HEK293T (cell line): ENCODE measurements around the gene PCDH9.

Source experiments
- CTCF ChIA-PET: fragments of 350-600 bp; formaldehyde crosslinking; extraction: SDS; loops from one replicate; lab custom pipeline; 2021; ENCODE audit warnings: antibody characterized with exemption, inconsistent platforms; lab: Yijun Ruan, JAX
- POLR2A ChIA-PET: fragments of 350-600 bp; formaldehyde crosslinking; extraction: SDS; loops from one replicate; lab custom pipeline; 2020; ENCODE audit warnings: antibody characterized with exemption, inconsistent platforms; lab: Yijun Ruan, JAX
- DNase-seq: peaks from one replicate; pipeline ENCODE4 v3.0.0; 2012; ENCODE audit warnings: mixed read lengths; ENCODE audit errors: extremely low spot score
- ARNT ChIP-seq: fragments of 450-650 bp; IDR thresholded peaks from 2 replicates; pipeline ENCODE4 v1.6.1; 2017; ENCODE audit warnings: mild to moderate bottlenecking
- BHLHE40 ChIP-seq: fragments of 450-650 bp; IDR thresholded peaks from 2 replicates; pipeline ENCODE4 v1.6.1; 2016; ENCODE audit warnings: mild to moderate bottlenecking, moderate library complexity, borderline replicate concordance
- CTBP1 ChIP-seq: fragments of 450-650 bp; IDR thresholded peaks from 2 replicates; pipeline ENCODE4 v1.6.1; 2016; ENCODE audit warnings: borderline replicate concordance
- ELF4 ChIP-seq: fragments of 450-650 bp; IDR thresholded peaks from 2 replicates; pipeline ENCODE4 v1.6.1; 2017; ENCODE audit warnings: antibody characterized with exemption
- FOXA1 ChIP-seq: fragments of 450-650 bp; IDR thresholded peaks from 2 replicates; pipeline ENCODE4 v1.6.1; 2016; ENCODE audit warnings: mild to moderate bottlenecking
- FOXK2 ChIP-seq: fragments of 450-650 bp; IDR thresholded peaks from 2 replicates; pipeline ENCODE4 v1.6.1; 2016; ENCODE audit warnings: mild to moderate bottlenecking
- FOXM1 ChIP-seq: fragments of 450-650 bp; IDR thresholded peaks from 2 replicates; pipeline ENCODE4 v1.6.1; 2017; ENCODE audit warnings: mild to moderate bottlenecking, borderline replicate concordance
- HDGF ChIP-seq: fragments of 450-650 bp; IDR thresholded peaks from 2 replicates; pipeline ENCODE4 v1.6.1; 2017; ENCODE audit warnings: antibody characterized with exemption, borderline replicate concordance
- L3MBTL2 ChIP-seq: fragments of 450-650 bp; conservative IDR thresholded peaks from 2 replicates; pipeline ENCODE4 v1.6.1; 2016; ENCODE audit warnings: mild to moderate bottlenecking
- LEF1 ChIP-seq: fragments of 450-650 bp; IDR thresholded peaks from 2 replicates; pipeline ENCODE4 v1.6.1; 2017; ENCODE audit warnings: mild to moderate bottlenecking, borderline replicate concordance
- NFRKB ChIP-seq: fragments of 450-650 bp; IDR thresholded peaks from 2 replicates; pipeline ENCODE4 v1.6.1; 2016; ENCODE audit warnings: mild to moderate bottlenecking, moderate library complexity
- PKNOX1 ChIP-seq: fragments of 450-650 bp; IDR thresholded peaks from 2 replicates; pipeline ENCODE4 v1.6.1; 2016
- SP1 ChIP-seq: fragments of 450-650 bp; IDR thresholded peaks from 2 replicates; pipeline ENCODE4 v1.6.1; 2017
- SUZ12 ChIP-seq: fragments of 450-650 bp; IDR thresholded peaks from 2 replicates; pipeline ENCODE4 v1.6.1; 2016; ENCODE audit warnings: mild to moderate bottlenecking
- TARDBP ChIP-seq: fragments of 450-650 bp; IDR thresholded peaks from 2 replicates; pipeline ENCODE4 v1.6.1; 2016
- ZNF384 ChIP-seq: fragments of 450-650 bp; IDR thresholded peaks from 2 replicates; pipeline ENCODE4 v1.6.1; 2016

PCDH9 gene

DNA sequence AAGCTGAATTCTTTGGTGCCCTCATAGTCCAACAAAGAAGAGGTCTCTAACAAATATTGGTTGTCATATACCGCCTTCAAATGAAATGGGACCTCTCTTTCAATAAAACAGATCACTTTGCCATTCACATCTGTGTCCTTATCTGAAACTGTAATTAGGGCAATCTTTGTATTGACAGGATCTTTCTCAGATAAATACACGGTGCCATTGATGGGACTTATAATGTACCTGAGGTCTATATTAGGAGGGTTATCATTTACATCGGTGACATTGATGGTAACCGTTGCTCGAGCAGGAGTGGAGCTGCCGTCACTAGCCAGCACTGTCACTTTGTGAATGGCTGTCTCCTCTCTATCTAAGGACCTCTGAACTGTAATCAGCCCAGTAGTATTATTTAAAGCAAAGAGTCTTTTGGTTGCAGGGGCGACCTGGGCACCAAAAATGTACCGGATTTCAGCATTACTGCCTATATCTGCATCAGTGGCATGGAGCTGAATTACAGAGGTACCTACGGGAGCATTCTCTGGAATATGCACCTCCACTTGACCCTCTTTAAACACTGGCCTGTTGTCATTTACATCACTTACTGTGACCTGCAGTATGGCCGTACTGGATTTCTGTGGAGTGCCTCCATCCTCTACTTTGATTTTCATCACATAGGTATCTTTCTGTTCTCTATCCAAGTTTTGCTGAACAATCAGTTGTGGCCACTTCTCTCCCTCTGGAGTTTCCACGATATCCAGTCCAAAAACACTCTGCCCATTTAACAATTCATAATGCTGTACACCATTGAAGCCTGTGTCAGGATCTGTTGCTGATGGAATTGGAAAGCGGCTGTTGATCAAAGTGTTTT, 2.8 kb downstream of the PCDH9 start:
- POLR2A ChIA-PET, result no interaction called here

GRCh38 chr13:67226696-67227095, 3.4 kb downstream of the PCDH9 start:
- POLR2A ChIA-PET, result no interaction called here
- CTCF ChIA-PET, result interaction anchor here (0.7 kb wide), 1 partner anchor 299 kb away, joined by 3 read pairs; no protein-coding TSS in a partner anchor
- TF ChIP-seq SP1 (no peak), FOXM1 (no peak), PKNOX1 (no peak), SUZ12 (no peak), L3MBTL2 (no peak), FOXA1 (no peak), BHLHE40 (no peak), HDGF (no peak), LEF1 (no peak)
- no peak for DNase-seq

More for the DNA sequence above, 2.8 kb downstream of the PCDH9 start:
- TF ChIP-seq LEF1, result no peak
- TF ChIP-seq SUZ12, result no peak
- TF ChIP-seq FOXK2, result no peak
- TF ChIP-seq FOXA1, result no peak
- CTCF ChIA-PET, result interaction anchor here (0.7 to 0.8 kb wide), 2 partner anchors 11 to 189 kb away, joined by 4 to 5 read pairs; no protein-coding TSS in a partner anchor
- DNase-seq, result no peak

GRCh38 chr13:67225252-67226159, 4.6 kb downstream of the PCDH9 start:
- POLR2A ChIA-PET, result no interaction called here
- TF ChIP-seq FOXM1, result no peak
- TF ChIP-seq LEF1, result no peak
- no peak for TF ChIP-seq BHLHE40
- no peak for TF ChIP-seq HDGF
- no peak for TF ChIP-seq ZNF384
- TF ChIP-seq L3MBTL2, result no peak
- no peak for TF ChIP-seq FOXK2
- TF ChIP-seq CTBP1, result no peak
- no peak for TF ChIP-seq NFRKB
- TF ChIP-seq ELF4, result no peak
- TF ChIP-seq FOXA1, result no peak
- TF ChIP-seq SP1, result no peak
- no peak for TF ChIP-seq SUZ12
- TF ChIP-seq TARDBP, result no peak
- no peak for TF ChIP-seq ARNT
- TF ChIP-seq PKNOX1, result no peak
- CTCF ChIA-PET, result interaction anchor here (0.6 to 1.8 kb wide), 7 partner anchors 158 to 1883 kb away, joined by 3 to 7 read pairs (median 4); no protein-coding TSS in a partner anchor
- no peak for DNase-seq

- TF ChIP-seq SUZ12 (no peak), ELF4 (no peak), FOXM1 (no peak)
- POLR2A ChIA-PET, result interaction anchor here (0.6 kb wide), 1 partner anchor 535 kb away, joined by 4 read pairs; no protein-coding TSS in a partner anchor
- CTCF ChIA-PET, result interaction anchor here (0.6 to 2.5 kb wide), 18 partner anchors 8 to 1882 kb away, joined by 3 to 12 read pairs (median 4); no protein-coding TSS in a partner anchor
- DNase-seq, result peak; percentile 93
Observed at GRCh38 chr13:67224148-67224846, 5.8 kb downstream of the PCDH9 start.

- POLR2A ChIA-PET, result interaction anchor here (0.6 kb wide), 1 partner anchor 534 kb away, joined by 4 read pairs; no protein-coding TSS in a partner anchor
- no peak for DNase-seq
- CTCF ChIA-PET, result interaction anchor here (0.6 to 2.5 kb wide), 15 partner anchors 9 to 1563 kb away, joined by 3 to 12 read pairs (median 3); no protein-coding TSS in a partner anchor
- TF ChIP-seq TARDBP (no peak), FOXA1 (no peak), L3MBTL2 (no peak), ELF4 (no peak), SUZ12 (no peak), HDGF (no peak), PKNOX1 (no peak), BHLHE40 (no peak), FOXK2 (no peak), SP1 (no peak)
Observed at GRCh38 chr13:67223742-67224141, 6.4 kb downstream of the PCDH9 start.
